HG02840 (cell line): ENCODE measurements around the gene IRGC.
"Not testable (repeated sequence)": the region's sequence is repeated elsewhere in the genome, so short reads cannot be mapped to it uniquely, and the experiment has no call there.

Experiments
- ATAC-seq: cut with Tn5 transposase; IDR thresholded peaks from one replicate; pipeline ENCODE4 v1.9.1; 2021; ENCODE audit warnings: mild to moderate bottlenecking, moderate library complexity, moderate number of reproducible peaks; ENCODE audit not compliant: unreplicated experiment, low FRiP score

The IRGC gene

GRCh38 chr19:43749898-43750297, 34.0 kb downstream of the IRGC start:
- no peak for ATAC-seq

GRCh38 chr19:43751466-43752220, 35.8 kb downstream of the IRGC start:
- ATAC-seq, result no peak

GRCh38 chr19:43752287-43752875, 36.5 kb downstream of the IRGC start:
- ATAC-seq, result no peak

GRCh38 chr19:43754253-43754502, 38.3 kb downstream of the IRGC start:
- ATAC-seq, result no peak

GRCh38 chr19:43754503-43755255, 38.8 kb downstream of the IRGC start, which contains the start of gene SMG9:
Gene SMG9 (minus strand): TSS chr19:43754962. CDS start chr19:43750741, 4,221 bp downstream.
- ATAC-seq, result peak; percentile 55

GRCh38 chr19:43755256-43755801, 39.5 kb downstream of the IRGC start:
- peak; percentile 26 for ATAC-seq

GRCh38 chr19:43759515-43759914, 43.6 kb downstream of the IRGC start:
- no peak for ATAC-seq

- no peak for ATAC-seq
Measured at GRCh38 chr19:43760941-43761340, 45.1 kb downstream of the IRGC start.

- no peak for ATAC-seq
Measured at GRCh38 chr19:43762814-43763213, 46.9 kb downstream of the IRGC start.

- no peak for ATAC-seq
Measured at GRCh38 chr19:43763473-43763939, 47.6 kb downstream of the IRGC start.

- ATAC-seq, result not testable (repeated sequence)
Measured at GRCh38 chr19:43764684-43765083, 48.8 kb downstream of the IRGC start.

- peak; percentile 58 for ATAC-seq
Measured at GRCh38 chr19:43765109-43765876, 49.4 kb downstream of the IRGC start.

GRCh38 chr19:43766755-43767043, 50.8 kb downstream of the IRGC start:
- no peak for ATAC-seq

GRCh38 chr19:43767316-43767715, 51.4 kb downstream of the IRGC start:
- ATAC-seq, result no peak

- no peak for ATAC-seq
Measured at GRCh38 chr19:43767818-43768217, 51.9 kb downstream of the IRGC start.

GRCh38 chr19:43768273-43769050, 52.6 kb downstream of the IRGC start:
- ATAC-seq, result no peak

- ATAC-seq, result no peak
Measured at GRCh38 chr19:43769256-43769655, 53.4 kb downstream of the IRGC start.
